HL-60 (cell line): Measurements from ENCODE around the gene VASN.

ENCODE experiments used
- DNase-seq, 2 experiments: peaks; one replicate each; pipeline ENCODE4 v3.0.0-alpha.2; 2010 to 2020; ENCODE audit warnings: low read depth in 1 of 2, low spot score in 1 of 2
- H3K27ac ChIP-seq: fragments of 250-450 bp; sonication (Bioruptor Pico); replicated peaks from 2 replicates; pipeline ENCODE4 v1.5.1; 2020; ENCODE audit warnings: mild to moderate bottlenecking, moderate library complexity
- H3K27me3 ChIP-seq: fragments of 250-450 bp; sonication (Bioruptor Pico); 2 replicates; pipeline ENCODE4 v1.5.1; 2021; ENCODE audit warnings: mild to moderate bottlenecking, moderate library complexity; ENCODE audit not compliant: insufficient read depth, poor library complexity, severe bottlenecking
- H3K4me3 ChIP-seq: replicated peaks from 2 replicates; pipeline ENCODE4 v1.5.1; 2011; ENCODE audit warnings: mild to moderate bottlenecking, control low read depth, low read length; ENCODE audit not compliant: insufficient read depth
- CTCF ChIP-seq: IDR thresholded peaks from one replicate; pipeline ENCODE4 v1.5.1; 2011; ENCODE audit warnings: low read length, control low read depth, inconsistent platforms; ENCODE audit not compliant: insufficient read depth
- GABPA ChIP-seq: IDR thresholded peaks from 2 replicates; pipeline ENCODE4 v1.6.1; 2012; ENCODE audit warnings: low read depth
- POLR2AphosphoS5 ChIP-seq: IDR thresholded peaks from 2 replicates; pipeline ENCODE4 v1.6.1; 2012; ENCODE audit warnings: low read depth
- REST ChIP-seq: IDR thresholded peaks from 2 replicates; pipeline ENCODE4 v1.6.1; 2012; ENCODE audit warnings: low read depth; ENCODE audit not compliant: insufficient replicate concordance
- SPI1 ChIP-seq: IDR thresholded peaks from 2 replicates; pipeline ENCODE4 v1.6.1; 2012; ENCODE audit warnings: low read depth, mild to moderate bottlenecking, borderline replicate concordance

The VASN gene

GRCh38 chr16:4425378-4426020, 53.9 kb downstream of the VASN start, which contains the start of gene DNAJA3:
Gene DNAJA3 (plus strand): TSS chr16:4425868. CDS start chr16:4425882, 14 bp downstream.
- TF ChIP-seq REST = peak; percentile 73
- TF ChIP-seq SPI1 = no peak
- TF ChIP-seq POLR2AphosphoS5 = peak; percentile 80
- TF ChIP-seq GABPA = no peak
- no peak for TF ChIP-seq CTCF
- Histone ChIP-seq H3K4me3 (peak within 1 kb of the TSS; percentile 94), H3K27me3 (no peaks in the 10 kb centered on the region), H3K27ac (peak within 1 kb of the TSS; percentile 94)
- DNase-seq = peak; percentile 94 to 96

GRCh38 chr16:4426021-4426684, 54.5 kb downstream of the VASN start:
- H3K4me3 ChIP-seq = peak overlapping the region; percentile 94
- peak overlapping the region; percentile 94 for H3K27ac ChIP-seq
- no peaks in the 10 kb centered on the region for H3K27me3 ChIP-seq
- TF ChIP-seq GABPA (no peak), SPI1 (no peak), POLR2AphosphoS5 (no peak; the same call in 1 of the 2 replicates), CTCF (no peak), REST (no peak)
- peak in 1 of 2 experiments; percentile 38 for DNase-seq

- H3K4me3 ChIP-seq = peak overlapping the region; percentile 94
- no peak for TF ChIP-seq CTCF
- TF ChIP-seq REST = no peak
- TF ChIP-seq POLR2AphosphoS5 = no peak
- TF ChIP-seq SPI1 = no peak
- no peak for TF ChIP-seq GABPA
- no peaks in the 10 kb centered on the region for H3K27me3 ChIP-seq
- no peak for DNase-seq
- peak overlapping the region; percentile 94 for H3K27ac ChIP-seq
Observed at GRCh38 chr16:4426722-4427372, 55.2 kb downstream of the VASN start.
